Osteoblast (primary cell): ENCODE data around the gene LHPP. TPM values are rescaled to one million over a fixed set of nuclear protein-coding genes. Genes with fewer than 3 reads are reported as not detected.

Experiments used
- DNase-seq: peaks from one replicate; pipeline ENCODE4 v3.0.0; 2011; ENCODE audit warnings: low spot score, mixed read lengths; ENCODE audit not compliant: insufficient read length; ENCODE audit errors: missing footprints
- H2AFZ ChIP-seq: 2 replicates; pipeline ENCODE4 v1.6.0; 2011; ENCODE audit warnings: mild to moderate bottlenecking, low read length
- H3K27ac ChIP-seq: 2 replicates; pipeline ENCODE4 v1.5.1; 2011; ENCODE audit warnings: mild to moderate bottlenecking, low read depth, low read length, moderate library complexity
- H3K27me3 ChIP-seq: 2 replicates; pipeline ENCODE4 v1.6.0; 2012; ENCODE audit warnings: mild to moderate bottlenecking, control low read depth, inconsistent platforms, low read length, moderate library complexity; ENCODE audit not compliant: insufficient read depth
- H3K36me3 ChIP-seq: 2 replicates; pipeline ENCODE4 v1.5.1; 2011; ENCODE audit warnings: mild to moderate bottlenecking, low read length, control low read depth, moderate library complexity; ENCODE audit not compliant: insufficient read depth
- H3K4me1 ChIP-seq: 2 replicates; pipeline ENCODE4 v1.5.1; 2011; ENCODE audit warnings: mild to moderate bottlenecking, low read length, control low read depth, moderate library complexity; ENCODE audit not compliant: insufficient read depth
- H3K4me2 ChIP-seq: 2 replicates; pipeline ENCODE4 v1.6.0; 2011; ENCODE audit warnings: mild to moderate bottlenecking, low read length; ENCODE audit not compliant: insufficient read depth
- H3K4me3 ChIP-seq: fragments of 200-600 bp; sonication (generic); 3 replicates; pipeline ENCODE4 v1.5.1; 2012; ENCODE audit warnings: mild to moderate bottlenecking, low read length, inconsistent platforms; ENCODE audit not compliant: insufficient read depth
- H3K79me2 ChIP-seq: 2 replicates; pipeline ENCODE4 v1.6.0; 2012; ENCODE audit warnings: mild to moderate bottlenecking, low read length, control low read depth, inconsistent platforms; ENCODE audit not compliant: insufficient read depth
- H3K9me3 ChIP-seq: 2 replicates; pipeline ENCODE4 v1.5.1; 2011; ENCODE audit warnings: low read depth, low read length, control low read depth
- H4K20me1 ChIP-seq: 2 replicates; pipeline ENCODE4 v1.6.0; 2012; ENCODE audit warnings: mild to moderate bottlenecking, low read length, control low read depth; ENCODE audit not compliant: insufficient read depth
- CTCF ChIP-seq: IDR thresholded peaks from 2 replicates; pipeline ENCODE4 v1.5.1; 2011; ENCODE audit warnings: mild to moderate bottlenecking, low read depth, low read length, moderate library complexity; ENCODE audit errors: extremely low read depth
- total RNA-seq: library from RNA; depleted of rRNA; stranded (reverse); fragments of >200 nt; gene quantifications from 2 replicates; pipeline ENCODE4 v1.2.3, GENCODE V29; 2012

The LHPP gene
- total RNA-seq, 1 donor = 17.7 TPM

GRCh38 chr10:124496620-124497019 lies 35.0 kb downstream of the LHPP start:
- peaks cover 6% of the 10 kb centered on the region for H3K36me3 ChIP-seq

GRCh38 chr10:124497196-124497881 lies 35.7 kb downstream of the LHPP start:
- no peak for DNase-seq
- no peaks in the 10 kb centered on the region for H3K27me3 ChIP-seq
- H2AFZ ChIP-seq = no peak overlapping the region
- no peaks in the 10 kb centered on the region for H3K9me3 ChIP-seq
- no peak overlapping the region for H3K27ac ChIP-seq
- peaks cover 6% of the 10 kb centered on the region for H3K36me3 ChIP-seq
- TF ChIP-seq CTCF = no peak
- H3K4me3 ChIP-seq = no peak overlapping the region
- no peak overlapping the region for H3K4me2 ChIP-seq
- no peaks in the 10 kb centered on the region for H3K4me1 ChIP-seq
- no peaks in the 10 kb centered on the region for H4K20me1 ChIP-seq
- no peaks in the 10 kb centered on the region for H3K79me2 ChIP-seq

More at GRCh38 chr10:124496620-124497019, 35.0 kb downstream of the LHPP start:
- TF ChIP-seq CTCF = no peak
- Histone ChIP-seq H3K27me3 (no peaks in the 10 kb centered on the region), H3K4me2 (no peak overlapping the region), H3K4me1 (no peaks in the 10 kb centered on the region), H3K9me3 (no peaks in the 10 kb centered on the region), H2AFZ (no peak overlapping the region), H3K79me2 (no peaks in the 10 kb centered on the region), H3K27ac (no peak overlapping the region), H3K4me3 (no peak overlapping the region), H4K20me1 (no peaks in the 10 kb centered on the region)
- no peak for DNase-seq

DNA sequence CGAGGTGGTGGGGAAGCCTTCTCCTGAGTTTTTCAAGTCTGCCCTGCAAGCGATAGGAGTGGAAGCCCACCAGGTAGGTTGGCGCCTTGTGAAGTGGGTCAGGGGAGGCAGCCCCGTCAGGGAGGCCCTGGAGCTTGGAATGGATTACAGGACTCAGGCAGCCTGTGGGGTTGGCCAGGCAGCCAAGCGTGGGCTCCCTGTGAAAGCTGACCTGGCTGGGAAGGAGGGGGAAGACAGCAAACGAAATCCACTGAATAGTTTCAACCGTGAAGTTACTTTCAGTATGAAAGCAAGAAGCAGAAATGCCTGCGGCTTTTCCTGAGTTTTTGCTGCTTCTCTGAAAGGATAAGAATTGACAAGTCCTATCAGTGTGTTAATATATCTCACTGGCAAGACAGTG lies 36.4 kb downstream of the LHPP start:
- TF ChIP-seq CTCF = no peak
- DNase-seq = no peak

GRCh38 chr10:124500757-124501156 lies 39.1 kb downstream of the LHPP start:
- Histone ChIP-seq H3K4me2 (no peak overlapping the region), H3K27ac (no peak overlapping the region), H3K27me3 (no peaks in the 10 kb centered on the region), H3K4me3 (no peak overlapping the region), H3K4me1 (no peaks in the 10 kb centered on the region), H3K79me2 (no peaks in the 10 kb centered on the region), H4K20me1 (no peaks in the 10 kb centered on the region), H3K36me3 (peaks cover 6% of the 10 kb centered on the region), H3K9me3 (no peaks in the 10 kb centered on the region), H2AFZ (no peak overlapping the region)
- no peak for TF ChIP-seq CTCF
- DNase-seq = no peak

More for the DNA sequence above, 36.4 kb downstream of the LHPP start:
- Histone ChIP-seq H4K20me1 (no peaks in the 10 kb centered on the region), H3K9me3 (no peaks in the 10 kb centered on the region), H3K36me3 (peaks cover 6% of the 10 kb centered on the region), H2AFZ (no peak overlapping the region), H3K27me3 (no peaks in the 10 kb centered on the region), H3K27ac (no peak overlapping the region), H3K4me3 (no peak overlapping the region), H3K4me1 (no peaks in the 10 kb centered on the region), H3K79me2 (no peaks in the 10 kb centered on the region), H3K4me2 (no peak overlapping the region)
